Panc1 (cell line): ENCODE measurements around the gene COL4A2.

Source experiments
- CTCF ChIP-seq: fragments of 450-650 bp; IDR thresholded peaks from 2 replicates; pipeline ENCODE4 v1.5.1; 2017; ENCODE audit warnings: mild to moderate bottlenecking
- POLR2AphosphoS5 ChIP-seq: IDR thresholded peaks from 2 replicates; pipeline ENCODE4 v1.6.1; 2012; ENCODE audit warnings: mild to moderate bottlenecking, low read depth, low read length, moderate library complexity
- REST ChIP-seq, 2 experiments: IDR thresholded peaks; 2 replicates each; pipeline ENCODE4 v1.6.1; 2011 to 2012; ENCODE audit warnings: low read depth in 2 of 2, control low read depth in 1 of 2, low read length in 1 of 2, mild to moderate bottlenecking in 1 of 2, moderate library complexity in 1 of 2; ENCODE audit not compliant: insufficient read depth in 1 of 2
- SIN3A ChIP-seq: IDR thresholded peaks from 2 replicates; pipeline ENCODE4 v1.6.1; 2012; ENCODE audit warnings: low read depth, mild to moderate bottlenecking, low read length, moderate library complexity, borderline replicate concordance; ENCODE audit not compliant: insufficient read depth
- TCF7L2 ChIP-seq: IDR thresholded peaks from 2 replicates; pipeline ENCODE4 v1.6.1; 2011; ENCODE audit warnings: mild to moderate bottlenecking, low read depth, low read length, inconsistent platforms

DNA sequence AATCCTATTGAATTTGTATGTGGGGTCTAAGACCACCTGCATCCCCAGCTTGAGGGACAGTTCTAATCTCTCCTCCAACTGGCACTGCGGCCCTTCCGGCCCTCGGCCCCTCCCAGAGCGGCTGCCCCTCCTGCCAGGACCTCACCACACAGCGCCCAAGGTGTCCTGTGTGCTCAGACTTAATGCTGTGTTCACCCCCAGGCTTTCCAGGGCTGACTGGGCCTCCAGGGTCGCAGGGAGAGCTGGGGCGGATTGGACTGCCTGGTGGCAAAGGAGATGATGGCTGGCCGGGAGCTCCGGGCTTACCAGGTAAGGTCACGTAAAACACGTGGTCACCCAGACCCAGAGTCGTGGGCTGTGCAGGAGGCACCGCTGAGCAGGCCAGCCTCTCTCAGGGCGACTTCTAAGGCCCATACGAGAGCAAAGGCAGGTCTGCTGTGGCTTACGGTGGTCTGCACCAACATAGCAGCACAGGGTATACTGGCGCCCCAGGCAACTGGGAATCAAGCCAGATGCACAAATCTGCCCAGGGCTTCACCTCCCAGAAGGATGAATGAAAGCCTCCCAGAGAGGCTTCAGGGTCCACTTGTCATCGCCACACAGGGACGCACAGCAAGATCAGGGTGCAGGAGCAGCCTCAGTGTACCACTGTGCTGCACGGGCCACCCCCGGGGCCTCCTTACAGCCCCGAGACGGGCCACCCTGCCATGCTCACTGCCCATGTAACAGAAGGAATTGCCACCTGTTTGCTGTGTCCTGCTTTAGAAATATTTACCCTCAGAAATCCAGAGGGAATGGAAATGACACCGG is 185.0 kb downstream of the COL4A2 start:
- TF ChIP-seq CTCF (no peak), POLR2AphosphoS5 (no peak), REST (IDR thresholded peaks at IDR 0.05; ENCODE audit: insufficient read depth in 1 of 2, low read depth in 2 of 2, low read length in 1 of 2) (no peak), SIN3A (no peak), TCF7L2 (no peak)
